ENCODE measurements around the gene RALGPS2. TPM values are rescaled to one million over a fixed set of nuclear protein-coding genes. Genes with fewer than 3 reads are reported as not detected.

Gene RALGPS2
- total and polyA plus RNA-seq, 9 of the 15 experiments (the other 6 are each of a cell fraction or from before 2014, with no cell fraction given): 0.28 to 6.5 (median 2.6) TPM

GRCh38 chr1:178684542-178685000, 40.5 kb upstream of the RALGPS2 start (continued):
- no peak for TF ChIP-seq MGA (IDR thresholded peaks at IDR 0.05)
- no peak for TF ChIP-seq SUPT5H (IDR thresholded peaks at IDR 0.05)
- TF ChIP-seq STAT6 (CRISPR knock-in tag; IDR thresholded peaks at IDR 0.05): no peak
